D721Med (cell line): ENCODE measurements around the gene ABCB6.

ENCODE experiments used
- DNase-seq: peaks from one replicate; pipeline ENCODE4 v3.0.0; 2011; ENCODE audit warnings: low spot score; ENCODE audit not compliant: insufficient read length
- FAIRE-seq: peaks from 2 replicates; lab custom pipeline; 2011; peaks lifted over from hg19 to GRCh38; lab: Jason Lieb, UNC
- CTCF ChIP-seq: IDR thresholded peaks from 2 replicates; pipeline ENCODE4 v1.5.1; 2012; ENCODE audit warnings: mild to moderate bottlenecking, control low read depth; ENCODE audit not compliant: insufficient read depth; ENCODE audit errors: missing control alignments

ABCB6 gene

DNA sequence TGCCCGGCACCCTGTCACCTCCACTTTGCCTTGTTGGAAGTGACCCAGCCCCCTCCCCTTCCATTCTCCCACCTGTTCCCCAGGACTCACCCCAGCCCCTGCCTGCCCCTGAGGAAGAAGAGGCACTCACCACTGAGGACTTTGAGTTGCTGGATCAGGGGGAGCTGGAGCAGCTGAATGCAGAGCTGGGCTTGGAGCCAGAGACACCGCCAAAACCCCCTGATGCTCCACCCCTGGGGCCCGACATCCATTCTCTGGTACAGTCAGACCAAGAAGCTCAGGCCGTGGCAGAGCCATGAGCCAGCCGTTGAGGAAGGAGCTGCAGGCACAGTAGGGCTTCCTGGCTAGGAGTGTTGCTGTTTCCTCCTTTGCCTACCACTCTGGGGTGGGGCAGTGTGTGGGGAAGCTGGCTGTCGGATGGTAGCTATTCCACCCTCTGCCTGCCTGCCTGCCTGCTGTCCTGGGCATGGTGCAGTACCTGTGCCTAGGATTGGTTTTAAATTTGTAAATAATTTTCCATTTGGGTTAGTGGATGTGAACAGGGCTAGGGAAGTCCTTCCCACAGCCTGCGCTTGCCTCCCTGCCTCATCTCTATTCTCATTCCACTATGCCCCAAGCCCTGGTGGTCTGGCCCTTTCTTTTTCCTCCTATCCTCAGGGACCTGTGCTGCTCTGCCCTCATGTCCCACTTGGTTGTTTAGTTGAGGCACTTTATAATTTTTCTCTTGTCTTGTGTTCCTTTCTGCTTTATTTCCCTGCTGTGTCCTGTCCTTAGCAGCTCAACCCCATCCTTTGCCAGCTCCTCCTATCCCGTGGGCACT, 36.2 kb downstream of the ABCB6 start:
- TF ChIP-seq CTCF = no peak
- FAIRE-seq = no peak
- DNase-seq = no peak

- TF ChIP-seq CTCF = no peak
- DNase-seq = no peak
- no peak for FAIRE-seq
These were observed 37.2 kb downstream of the ABCB6 start for GRCh38 chr2:219181531-219181930.

GRCh38 chr2:219180961-219181360, 37.8 kb downstream of the ABCB6 start:
- no peak for FAIRE-seq
- TF ChIP-seq CTCF = no peak
- no peak for DNase-seq

DNA sequence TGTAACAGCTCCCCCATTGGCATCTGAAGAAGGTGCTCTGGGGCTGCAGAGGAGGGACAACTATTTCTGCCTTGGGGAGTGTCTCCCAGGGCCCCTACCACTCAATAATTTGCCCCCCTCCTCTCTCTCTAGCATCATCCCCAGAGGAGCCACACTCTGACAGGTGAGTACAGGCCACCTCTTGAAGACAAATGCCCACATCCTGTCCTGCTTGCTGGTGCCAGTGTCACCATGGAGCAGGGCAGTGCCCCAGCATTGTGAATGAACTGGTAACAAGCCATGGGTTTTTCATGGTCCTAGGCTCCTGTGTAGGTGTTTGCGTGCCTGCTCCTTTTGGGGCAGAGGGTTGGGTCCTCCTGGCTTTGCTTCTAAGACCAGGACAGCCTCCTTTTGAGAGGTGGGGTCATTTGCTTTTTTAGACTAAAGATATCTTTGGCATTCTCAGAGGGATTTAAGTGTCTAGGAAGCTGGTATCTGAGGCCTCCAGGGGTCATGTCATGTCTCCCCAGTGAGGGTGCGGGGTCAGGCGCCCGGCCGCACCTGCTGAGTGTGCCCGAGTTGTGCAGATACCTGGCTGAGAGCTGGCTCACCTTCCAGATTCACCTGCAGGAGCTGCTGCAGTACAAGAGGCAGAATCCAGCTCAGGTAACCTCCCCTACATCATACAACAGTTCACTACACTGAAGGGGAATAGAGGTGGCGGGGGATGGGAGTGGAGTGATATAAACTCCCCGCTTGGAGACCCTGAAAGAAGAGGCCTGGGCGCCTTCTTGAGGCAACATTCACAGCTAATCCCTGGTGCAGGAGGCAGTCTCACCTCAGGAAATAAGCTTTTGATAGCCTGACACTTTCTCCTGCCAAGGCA, 38.9 kb downstream of the ABCB6 start:
- TF ChIP-seq CTCF = no peak
- FAIRE-seq = no peak
- DNase-seq = no peak

DNA sequence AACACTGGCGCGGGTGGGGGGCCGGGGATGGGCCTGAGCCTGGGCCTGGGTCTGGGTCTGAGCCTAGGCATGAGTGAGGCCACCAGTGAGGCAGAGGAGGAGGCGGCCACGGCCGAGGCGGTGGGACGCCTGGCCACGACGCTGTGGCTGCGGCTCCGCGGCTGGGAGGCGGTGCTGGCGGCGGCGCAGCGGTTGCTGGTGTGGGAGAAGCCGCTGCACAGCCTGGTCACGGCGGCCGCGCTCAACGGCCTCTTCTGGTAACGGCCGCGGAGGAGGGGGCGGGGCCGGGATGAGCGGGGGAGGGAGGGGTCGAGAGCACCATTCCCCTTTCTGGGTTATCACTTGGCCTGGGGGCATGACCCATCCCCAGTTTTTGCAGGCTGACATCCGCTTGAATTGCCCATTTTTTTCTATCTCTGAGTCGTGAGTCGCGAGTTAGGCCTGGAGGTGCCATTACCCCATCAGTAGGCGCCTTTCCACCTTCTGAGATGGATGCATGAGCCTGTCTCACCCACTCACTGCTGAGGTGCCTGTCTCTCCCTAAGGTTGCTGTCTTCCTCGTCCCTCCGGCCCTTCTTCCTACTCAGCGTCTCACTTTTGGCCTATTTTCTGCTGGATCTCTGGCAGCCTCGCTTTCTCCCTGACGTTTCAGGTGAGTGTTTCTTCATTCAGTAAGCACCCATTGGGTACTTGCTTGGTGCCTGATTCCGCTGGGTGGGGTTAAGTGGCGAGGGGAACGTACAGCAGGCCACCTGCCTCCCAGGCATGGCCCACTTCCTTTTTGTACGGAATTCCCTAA, 40.2 kb downstream of the ABCB6 start:
- DNase-seq = no peak
- FAIRE-seq = no peak
- TF ChIP-seq CTCF = no peak

DNA sequence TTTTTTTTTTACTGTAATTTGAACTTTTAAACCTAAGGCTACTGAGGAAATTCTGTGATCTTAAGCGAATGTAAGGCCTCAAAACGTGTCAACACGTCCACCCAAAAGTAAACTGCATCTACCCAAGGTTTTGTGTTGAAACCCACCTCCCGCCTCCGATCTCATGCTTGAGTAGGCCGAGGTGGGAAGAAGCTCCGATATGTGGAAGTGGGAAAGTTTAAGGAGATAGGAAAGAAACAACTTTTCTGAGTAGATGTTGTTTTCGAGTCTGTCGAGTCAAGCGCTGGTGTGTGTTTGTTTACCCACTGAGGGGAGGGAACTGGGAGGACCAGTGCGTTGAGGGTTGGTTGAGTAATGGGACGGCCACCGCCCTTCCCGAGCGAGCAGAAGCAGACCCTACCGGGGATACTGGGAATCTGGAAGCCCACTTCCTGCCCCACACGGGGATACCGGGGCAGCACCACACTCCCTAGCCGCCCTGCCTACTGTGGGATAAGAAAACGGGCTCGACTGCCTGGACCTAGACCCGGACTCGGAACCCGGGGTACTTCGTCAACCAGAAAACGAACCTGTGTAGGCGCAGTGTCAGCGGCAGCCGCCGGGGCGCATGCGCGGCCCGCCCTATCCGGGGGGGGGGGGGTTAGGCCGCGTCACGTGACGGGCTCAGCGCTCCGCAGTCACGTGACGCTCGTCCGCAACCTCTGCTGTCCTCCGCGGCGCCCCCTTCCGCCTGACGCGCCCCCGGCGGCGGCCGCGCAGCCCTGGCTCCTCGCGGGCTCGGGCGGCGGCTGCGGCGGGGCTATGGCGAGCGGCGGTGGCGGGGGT, 41.0 kb downstream of the ABCB6 start, which contains the start of gene RETREG2:
RETREG2 (plus strand) TSS at position 724 of the 825 bp plus-strand sequence; CDS start at position 802, 78 bp downstream.
- peak; percentile 94 for DNase-seq
- TF ChIP-seq CTCF = peak; percentile 45

More for the DNA sequence above, 41.0 kb downstream of the ABCB6 start, which contains the start of gene RETREG2:
- no peak for FAIRE-seq
